Femur (tissue), 1 donor: ENCODE results near the gene DAPK1.

Experiments used
- DNase-seq: peaks from one replicate; pipeline ENCODE4 v3.0.0-alpha.2; 2017

Gene DAPK1

GRCh38 chr9:87615547-87616148, 118.0 kb downstream of the DAPK1 start:
- peak; percentile 11 for DNase-seq

GRCh38 chr9:87618226-87618625, 120.6 kb downstream of the DAPK1 start:
- no peak for DNase-seq

DNA sequence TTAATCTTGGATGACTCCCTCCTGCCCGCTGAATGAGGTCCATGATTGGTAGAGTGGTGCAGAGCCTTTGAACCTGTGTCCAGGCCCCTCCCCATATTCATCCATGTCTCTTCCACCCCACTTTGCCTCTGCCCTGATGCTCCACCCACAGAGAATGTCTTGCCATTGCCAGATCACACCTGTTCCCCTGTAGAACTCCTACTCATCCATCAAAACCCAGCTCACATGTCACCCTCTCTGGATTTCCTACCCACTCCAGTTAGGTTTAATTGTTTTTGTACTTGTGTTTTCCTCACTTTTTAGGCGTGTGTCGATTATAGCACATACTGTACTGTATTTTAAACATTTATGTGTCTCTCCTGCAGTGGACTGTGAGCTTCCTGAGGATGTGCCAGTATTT, 121.3 kb downstream of the DAPK1 start:
- DNase-seq: no peak

DNA sequence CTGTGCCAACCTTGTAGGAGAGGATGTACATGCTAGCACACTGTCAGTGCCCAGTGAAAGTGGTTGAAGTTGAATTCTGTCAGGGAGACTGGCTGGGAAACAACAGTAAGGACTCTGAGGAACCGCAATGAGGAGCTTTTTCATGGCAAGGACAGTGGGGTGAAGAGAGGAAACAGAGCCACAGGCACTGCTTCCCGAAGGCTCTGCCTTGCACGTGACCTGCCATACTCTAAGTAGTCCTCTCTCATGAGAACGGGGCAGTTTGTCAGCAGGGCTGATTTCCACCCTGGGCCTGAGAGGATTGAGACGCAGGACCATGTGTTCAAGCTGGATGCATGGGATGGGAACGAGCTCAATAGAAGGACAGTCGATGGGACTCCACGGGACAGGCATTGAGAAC, 121.7 kb downstream of the DAPK1 start:
- no peak for DNase-seq

- DNase-seq: peak; percentile 25
Measured at GRCh38 chr9:87620731-87621322, 123.2 kb downstream of the DAPK1 start.

- no peak for DNase-seq
Measured at GRCh38 chr9:87622098-87622497, 124.4 kb downstream of the DAPK1 start.

- DNase-seq: peak; percentile 15
Measured at GRCh38 chr9:87622923-87623322, 125.3 kb downstream of the DAPK1 start.

DNA sequence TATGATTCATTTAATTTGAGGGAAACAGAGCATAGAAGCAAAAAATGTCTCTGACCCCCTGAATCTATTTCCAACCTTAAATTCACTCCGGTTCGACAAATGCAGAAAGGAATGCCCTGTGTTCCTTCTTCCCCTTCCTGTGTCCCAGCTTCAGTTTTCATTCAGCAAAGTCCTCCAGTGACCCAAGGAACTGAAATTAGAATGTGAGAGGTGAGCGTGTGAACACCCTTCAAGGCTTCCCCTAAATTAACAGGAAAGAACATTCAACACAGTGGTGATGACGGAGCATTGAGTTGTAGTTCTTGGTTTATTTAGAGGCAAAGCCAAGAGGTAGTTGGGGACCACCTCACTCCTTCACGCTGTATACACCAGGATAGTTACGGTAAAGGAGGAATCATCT, 130.7 kb downstream of the DAPK1 start:
- DNase-seq: peak; percentile 3

DNA sequence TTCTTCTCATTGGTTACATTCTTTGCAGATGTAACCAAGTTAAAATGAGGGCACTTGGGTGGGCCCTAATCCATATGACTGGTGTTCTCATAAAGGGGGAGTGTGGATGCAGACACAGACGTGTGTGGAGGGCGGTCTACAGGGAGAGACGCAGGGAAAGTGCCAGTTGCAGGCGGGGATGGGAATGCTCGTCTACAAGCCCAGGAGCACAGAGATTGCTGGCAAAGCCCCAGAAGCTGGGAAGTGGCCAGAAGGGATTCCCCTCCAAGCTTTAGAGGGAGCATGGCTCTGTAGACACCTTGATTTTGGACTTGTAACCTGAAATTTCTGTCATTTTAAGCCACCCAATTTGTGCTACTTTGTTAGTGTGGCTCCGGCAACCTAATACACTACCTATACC, 131.4 kb downstream of the DAPK1 start:
- no peak for DNase-seq

DNA sequence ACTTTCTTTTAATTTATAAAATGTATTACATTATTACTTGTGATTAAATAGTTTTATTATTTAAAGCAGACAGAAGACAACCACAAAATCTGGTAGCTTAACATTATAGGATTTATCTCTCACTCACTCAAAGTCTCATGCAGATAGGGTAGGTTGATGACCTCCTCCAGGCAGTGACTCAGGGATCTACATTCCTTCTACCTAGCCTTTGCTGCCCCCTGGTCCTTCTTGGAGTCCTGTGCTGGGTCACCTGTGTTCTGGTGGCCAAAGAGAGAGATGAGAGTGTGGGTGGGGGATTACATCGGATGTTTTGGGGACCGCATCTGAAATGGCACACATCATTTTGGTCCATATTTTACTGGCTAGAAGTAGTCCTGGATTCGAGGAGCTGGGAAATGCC, 132.6 kb downstream of the DAPK1 start:
- no peak for DNase-seq

DNA sequence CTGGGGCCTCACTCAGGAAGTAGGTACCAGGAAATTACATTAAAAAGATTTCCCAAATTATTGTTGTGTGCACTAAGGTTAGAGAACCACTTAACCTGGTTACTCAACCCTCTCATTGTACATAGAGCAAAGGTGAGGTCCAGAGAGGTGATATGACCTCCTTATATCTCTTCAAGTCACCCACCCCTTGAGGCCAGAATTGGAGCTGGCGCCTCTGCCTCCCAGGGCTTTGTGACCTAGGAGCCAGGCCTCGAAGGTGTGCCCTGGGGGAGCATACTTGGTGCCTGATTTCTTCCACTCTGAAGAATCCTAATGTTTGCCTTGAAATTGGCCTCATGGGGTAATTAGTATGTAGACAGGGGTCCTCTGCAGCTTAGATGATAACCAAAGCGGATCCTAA, 133.2 kb downstream of the DAPK1 start:
- DNase-seq: no peak

- DNase-seq: peak; percentile 15
Measured at GRCh38 chr9:87635656-87636501, 138.2 kb downstream of the DAPK1 start.

- DNase-seq: peak; percentile 3
Measured at GRCh38 chr9:87638292-87638691, 140.6 kb downstream of the DAPK1 start.

DNA sequence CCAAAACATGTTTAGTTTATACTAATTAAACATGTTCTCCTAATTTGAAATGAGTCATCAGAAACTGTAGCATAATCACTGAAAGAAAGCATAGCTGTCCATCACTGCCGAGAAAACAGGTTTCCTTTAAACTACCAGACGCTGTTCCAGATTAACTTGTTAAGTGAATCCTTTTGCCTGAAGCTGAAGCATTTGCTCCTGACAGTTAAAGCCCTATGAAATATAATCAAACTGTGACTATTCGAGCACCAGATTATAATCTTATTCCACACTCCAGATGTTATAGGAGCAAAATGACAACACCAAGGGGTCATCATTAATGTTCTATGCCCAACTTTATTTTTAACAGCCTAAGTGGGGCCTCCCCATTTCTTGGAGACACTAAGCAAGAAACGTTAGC, 142.3 kb downstream of the DAPK1 start:
- no peak for DNase-seq

GRCh38 chr9:87640385-87640795, 142.7 kb downstream of the DAPK1 start:
- DNase-seq: peak; percentile 67

DNA sequence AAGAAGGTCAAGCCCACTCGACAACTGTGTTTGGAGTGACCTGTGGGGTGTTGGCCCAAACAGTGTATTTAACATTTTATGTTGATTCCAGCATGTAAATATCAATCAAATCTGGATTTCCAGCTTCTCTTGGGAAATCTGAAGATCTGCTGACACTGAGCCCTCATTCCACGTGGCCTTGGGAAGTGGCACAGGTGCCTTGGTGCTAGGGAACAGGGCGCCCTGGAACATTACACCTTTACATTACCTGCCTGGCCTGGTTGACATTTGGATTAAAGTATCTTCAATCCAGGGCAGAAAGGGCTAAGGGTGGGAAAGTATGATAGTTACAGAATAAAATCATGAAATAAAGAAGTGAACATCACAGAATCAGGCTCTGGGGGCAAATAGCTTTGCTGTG, 143.4 kb downstream of the DAPK1 start:
- DNase-seq: peak; percentile 7

DNA sequence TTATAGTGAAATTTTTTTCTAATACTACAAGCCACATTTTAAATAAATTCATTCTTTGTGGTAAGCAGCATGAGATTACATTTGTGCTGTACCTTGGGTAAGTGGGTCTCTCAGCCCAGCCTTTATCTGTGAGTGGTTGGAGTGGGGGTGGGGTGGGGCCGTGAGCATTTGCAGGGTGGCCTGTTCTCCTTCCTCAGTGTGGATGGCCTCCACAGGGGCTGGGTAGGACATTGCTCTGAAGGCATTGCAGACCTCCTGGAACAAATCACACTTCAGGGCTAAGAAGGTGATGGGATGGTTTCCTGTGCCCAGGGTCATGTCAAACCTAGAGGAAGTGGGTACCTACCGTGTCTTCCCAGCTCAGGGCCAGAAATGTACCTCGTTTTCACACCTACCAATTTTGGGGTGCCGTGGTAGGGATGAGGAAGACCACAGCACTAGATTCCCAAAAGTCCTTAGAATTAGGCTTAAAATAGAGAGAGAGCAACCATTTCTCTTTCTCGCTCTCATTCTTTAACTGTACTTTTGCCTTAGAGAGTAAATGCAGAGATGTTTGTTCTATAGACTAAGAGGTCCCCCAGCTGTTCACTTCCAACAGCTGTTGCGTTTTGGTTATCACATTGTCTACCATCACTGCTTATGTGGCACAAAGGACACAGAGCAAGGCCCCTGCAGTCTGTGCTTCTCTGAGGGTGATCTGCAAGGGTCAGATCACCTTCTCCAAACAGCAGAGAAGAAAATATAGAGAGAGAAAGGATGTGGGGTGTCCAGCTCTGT, 144.9 kb downstream of the DAPK1 start:
- DNase-seq: peak; percentile 21

DNA sequence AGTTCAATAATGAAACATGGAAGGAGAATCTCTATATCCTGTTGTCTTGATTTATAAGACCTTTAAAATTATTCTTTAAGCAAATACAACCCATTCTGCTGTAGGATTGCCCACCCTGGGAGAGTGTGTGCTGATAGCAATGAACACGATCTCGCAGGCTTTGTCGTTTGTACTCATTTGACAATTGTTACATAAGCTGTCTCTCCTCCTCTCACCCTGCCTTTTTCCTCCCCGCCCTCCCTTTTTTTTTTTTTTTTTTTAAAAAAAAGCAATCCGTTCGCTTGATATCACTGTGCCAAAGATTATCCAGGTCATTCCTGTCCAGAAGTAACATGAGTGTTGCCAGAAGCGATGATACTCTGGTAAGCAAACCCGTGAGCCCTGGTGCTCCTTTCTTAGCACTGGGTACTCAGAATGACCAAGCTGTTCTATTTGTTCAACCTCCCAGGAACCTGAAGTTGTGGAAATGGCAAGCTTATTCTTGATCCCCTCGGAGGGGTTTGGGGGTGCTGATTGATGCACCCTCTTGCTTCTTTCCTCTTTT, 145.5 kb downstream of the DAPK1 start:
- DNase-seq: no peak

DNA sequence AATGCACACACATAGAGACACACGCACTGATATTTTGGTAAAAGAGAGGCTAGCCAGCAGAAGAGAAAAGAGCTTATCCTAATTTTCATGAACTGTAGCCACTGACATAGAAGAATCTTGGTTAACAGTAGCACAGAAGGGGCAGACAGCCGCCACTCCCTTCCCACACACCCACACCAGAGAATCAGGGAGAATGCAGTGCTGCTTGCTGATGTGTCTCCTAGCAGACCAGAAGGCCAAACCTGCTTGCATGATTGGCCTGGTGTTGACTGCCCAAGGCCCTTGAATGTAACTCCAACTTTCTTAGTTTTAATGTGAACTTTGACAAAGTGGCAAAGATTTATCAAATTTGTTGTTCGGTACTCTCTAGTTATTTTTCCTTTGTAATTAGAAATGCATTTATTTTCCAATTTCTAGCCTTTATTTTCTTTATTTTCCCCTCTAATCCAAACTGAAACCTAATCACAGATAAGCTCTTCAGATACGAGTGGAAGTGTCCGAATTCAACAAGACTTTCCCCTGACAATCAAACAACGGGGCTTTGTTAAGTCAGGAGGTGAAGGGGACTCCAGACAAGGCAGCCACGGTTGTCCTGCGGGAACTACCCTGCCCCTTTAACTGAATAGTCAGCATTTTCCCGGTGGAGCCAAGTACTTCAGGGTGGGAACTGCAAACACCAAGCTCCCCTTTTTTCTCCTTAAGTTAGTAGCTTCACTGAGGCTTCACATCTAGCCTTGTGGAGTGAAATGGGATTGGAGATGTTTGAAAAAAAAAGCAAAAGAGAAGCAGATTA, 146.3 kb downstream of the DAPK1 start:
- DNase-seq: peak; percentile 5

DNA sequence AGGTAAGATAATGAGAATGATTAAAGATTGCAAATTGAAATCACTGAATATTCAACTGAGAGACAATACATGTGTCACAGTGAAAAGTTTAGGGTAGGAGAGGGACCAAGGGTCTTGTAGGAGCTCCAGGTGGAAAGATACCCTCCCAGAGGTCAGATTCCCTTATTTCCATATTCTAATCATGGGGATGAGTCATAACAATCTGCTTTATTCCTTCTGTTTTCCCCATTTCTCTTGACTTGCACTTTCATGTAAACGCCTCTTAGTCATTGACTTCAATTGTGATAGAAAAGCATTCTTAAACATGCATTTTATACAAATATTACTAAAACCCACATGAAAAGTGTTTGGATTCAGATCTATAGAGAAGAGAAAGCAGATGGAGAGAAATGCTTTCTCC, 147.0 kb downstream of the DAPK1 start:
- DNase-seq: no peak

DNA sequence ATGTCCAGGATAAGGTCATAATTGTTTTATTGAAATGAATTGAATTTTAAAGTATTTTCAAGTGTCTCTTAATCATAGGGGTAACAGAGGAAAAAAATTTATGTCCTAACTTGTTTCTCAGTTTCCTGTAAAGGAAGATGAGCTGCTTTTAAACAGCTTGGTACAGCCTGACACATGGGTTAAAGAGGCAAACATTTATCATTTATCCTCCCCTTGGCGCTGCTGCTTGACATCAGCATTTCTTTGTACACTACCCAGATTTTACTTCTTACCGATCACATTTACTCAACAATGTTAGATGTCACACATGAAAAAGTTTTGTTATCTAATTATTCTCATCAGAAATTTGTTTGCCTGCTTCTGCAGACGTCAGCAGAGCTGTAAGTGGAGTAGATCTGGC, 148.9 kb downstream of the DAPK1 start:
- DNase-seq: no peak

DNA sequence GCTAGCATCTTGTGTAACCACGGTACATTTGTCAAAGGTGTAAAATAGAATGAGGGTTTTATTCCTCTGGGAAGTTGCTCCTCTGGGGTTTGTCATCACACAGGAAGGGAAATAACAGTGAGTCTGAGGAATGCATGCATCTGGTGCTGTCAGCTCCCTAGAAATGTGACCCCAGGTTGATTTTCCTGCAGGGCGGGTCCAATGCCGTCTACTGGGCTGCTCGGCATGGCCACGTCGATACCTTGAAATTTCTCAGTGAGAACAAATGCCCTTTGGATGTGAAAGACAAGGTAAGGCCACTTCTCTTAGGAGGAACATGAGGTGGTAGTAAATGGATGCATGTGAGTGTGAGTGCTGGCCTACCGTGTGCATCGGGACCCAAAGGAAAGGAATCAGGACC, 149.4 kb downstream of the DAPK1 start:
- DNase-seq: no peak
